H9 (cell line): ENCODE results near the gene SCD5. TPM values are rescaled to one million over a fixed set of nuclear protein-coding genes. Genes with fewer than 3 reads are reported as not detected.

Experiments
- DNase-seq: peaks from one replicate; pipeline ENCODE4 v3.0.0-alpha.2; 2017
- H2AFZ ChIP-seq: one replicate; pipeline ENCODE4 v1.6.1; 2013; ENCODE audit warnings: mild to moderate bottlenecking, low read length, control low read depth, moderate library complexity
- H2AK5ac ChIP-seq: 2 replicates; pipeline ENCODE4 v1.6.1; 2013; ENCODE audit warnings: low read length, control low read depth, mixed read lengths; ENCODE audit not compliant: insufficient read length
- H2BK120ac ChIP-seq: one replicate; pipeline ENCODE4 v1.6.1; 2013; ENCODE audit warnings: low read depth, mild to moderate bottlenecking, low read length, control low read depth, inconsistent platforms; ENCODE audit not compliant: poor library complexity, severe bottlenecking
- H2BK12ac ChIP-seq: 2 replicates; pipeline ENCODE4 v1.6.1; 2013; ENCODE audit warnings: low read length, control low read depth, mixed read lengths, low read depth; ENCODE audit not compliant: insufficient read length
- H2BK15ac ChIP-seq: 2 replicates; pipeline ENCODE4 v1.6.1; 2013; ENCODE audit warnings: low read depth, low read length, control low read depth
- H2BK20ac ChIP-seq: one replicate; pipeline ENCODE4 v1.6.1; 2013; ENCODE audit warnings: low read depth, mild to moderate bottlenecking, low read length, control low read depth, inconsistent platforms; ENCODE audit not compliant: poor library complexity, severe bottlenecking
- H2BK5ac ChIP-seq: 2 replicates; pipeline ENCODE4 v1.6.1; 2013; ENCODE audit warnings: low read length, control low read depth, mixed read lengths; ENCODE audit not compliant: insufficient read length
- H3K14ac ChIP-seq: 2 replicates; pipeline ENCODE4 v1.6.1; 2013; ENCODE audit warnings: low read length, control low read depth; ENCODE audit not compliant: insufficient read depth
- H3K18ac ChIP-seq: 2 replicates; pipeline ENCODE4 v1.6.1; 2013; ENCODE audit warnings: low read depth, mild to moderate bottlenecking, mixed read lengths, low read length, control low read depth; ENCODE audit not compliant: insufficient read length
- H3K23ac ChIP-seq: 2 replicates; pipeline ENCODE4 v1.6.1; 2013; ENCODE audit warnings: low read length, control low read depth, mixed read lengths, low read depth; ENCODE audit not compliant: insufficient read length
- H3K23me2 ChIP-seq: 2 replicates; pipeline ENCODE4 v1.6.1; 2013; ENCODE audit warnings: low read depth, mild to moderate bottlenecking, mixed read lengths, low read length, control low read depth; ENCODE audit not compliant: insufficient read length, poor library complexity, severe bottlenecking
- H3K27ac ChIP-seq: 2 replicates; pipeline ENCODE4 v1.5.1; 2013; ENCODE audit warnings: low read length, control low read depth, mixed read lengths, low read depth; ENCODE audit not compliant: insufficient read length
- H3K27me3 ChIP-seq: 2 replicates; pipeline ENCODE4 v1.6.1; 2013; ENCODE audit warnings: low read length, control low read depth, inconsistent platforms; ENCODE audit not compliant: insufficient read depth
- H3K4ac ChIP-seq: 2 replicates; pipeline ENCODE4 v1.6.1; 2013; ENCODE audit warnings: low read depth, mild to moderate bottlenecking, control low read depth, inconsistent platforms, low read length, moderate library complexity
- H3K4me1 ChIP-seq: 2 replicates; pipeline ENCODE4 v1.6.1; 2013; ENCODE audit warnings: low read length, control low read depth, inconsistent platforms; ENCODE audit not compliant: insufficient read depth
- H3K4me2 ChIP-seq: 2 replicates; pipeline ENCODE4 v1.6.1; 2013; ENCODE audit warnings: low read length, control low read depth, mixed read lengths; ENCODE audit not compliant: insufficient read length, insufficient read depth
- H3K56ac ChIP-seq: 2 replicates; pipeline ENCODE4 v1.6.1; 2013; ENCODE audit warnings: low read depth, mild to moderate bottlenecking, mixed read lengths, low read length, control low read depth; ENCODE audit not compliant: insufficient read length
- H3K79me1 ChIP-seq: 2 replicates; pipeline ENCODE4 v1.6.1; 2013; ENCODE audit warnings: low read depth, mild to moderate bottlenecking, moderate library complexity, low read length, control low read depth, inconsistent platforms; ENCODE audit not compliant: insufficient read depth, poor library complexity, severe bottlenecking
- H3K79me2 ChIP-seq: 2 replicates; pipeline ENCODE4 v1.6.1; 2013; ENCODE audit warnings: low read length, control low read depth, inconsistent platforms; ENCODE audit not compliant: insufficient read depth
- H3K9ac ChIP-seq: 2 replicates; pipeline ENCODE4 v1.6.1; 2013; ENCODE audit warnings: low read length, control low read depth, mixed read lengths; ENCODE audit not compliant: insufficient read length; ENCODE audit errors: extremely low read depth
- H3K9me3 ChIP-seq: one replicate; pipeline ENCODE4 v1.6.1; 2013; ENCODE audit warnings: low read depth, low read length, inconsistent platforms; ENCODE audit not compliant: control insufficient read depth
- H3T11ph ChIP-seq: one replicate; pipeline ENCODE4 v1.6.1; 2013; ENCODE audit warnings: mild to moderate bottlenecking, low read length, control low read depth, inconsistent platforms
- H4K20me1 ChIP-seq: one replicate; pipeline ENCODE4 v1.6.1; 2013; ENCODE audit not compliant: control insufficient read depth, insufficient read length, insufficient read depth
- H4K5ac ChIP-seq: 2 replicates; pipeline ENCODE4 v1.6.1; 2013; ENCODE audit warnings: low read depth, mild to moderate bottlenecking, mixed read lengths, low read length, control low read depth; ENCODE audit not compliant: insufficient read length
- H4K8ac ChIP-seq: replicated peaks from 2 replicates; pipeline ENCODE4 v1.6.1; 2013; ENCODE audit warnings: low read length, control low read depth, mixed read lengths, low read depth; ENCODE audit not compliant: insufficient read length
- H4K91ac ChIP-seq: 2 replicates; pipeline ENCODE4 v1.6.1; 2013; ENCODE audit warnings: low read depth, mild to moderate bottlenecking, moderate library complexity, mixed read lengths, low read length, control low read depth; ENCODE audit not compliant: insufficient read length
- H3K27ac Mint-ChIP-seq, 3 experiments: 2 replicates in 2 of 3; 3 replicates in 1 of 3; pipeline ENCODE4 v1.8.0; 2020 to 2021; ENCODE audit warnings: mixed read lengths in 3 of 3, mild to moderate bottlenecking in 1 of 3, moderate library complexity in 1 of 3
- H3K27me3 Mint-ChIP-seq: 2 replicates; pipeline ENCODE4 v1.8.0; 2021; ENCODE audit warnings: low read depth, mild to moderate bottlenecking, moderate library complexity, mixed read lengths
- H3K36me3 Mint-ChIP-seq, 3 experiments: 2 replicates in 2 of 3; 3 replicates in 1 of 3; pipeline ENCODE4 v1.8.0; 2020 to 2021; ENCODE audit warnings: low read depth in 3 of 3, mixed read lengths in 3 of 3; ENCODE audit not compliant: insufficient read depth in 1 of 3
- H3K4me1 Mint-ChIP-seq, 2 experiments: 2 replicates each; pipeline ENCODE4 v1.8.0; 2020; ENCODE audit warnings: mixed read lengths in 2 of 2
- H3K4me3 Mint-ChIP-seq, 2 experiments: 2 replicates in 1 of 2; 3 replicates in 1 of 2; pipeline ENCODE4 v1.8.0; 2020 to 2021; ENCODE audit warnings: mild to moderate bottlenecking in 2 of 2, mixed read lengths in 2 of 2, moderate library complexity in 1 of 2
- H3K9me3 Mint-ChIP-seq, 2 experiments: 2 replicates in 1 of 2; 3 replicates in 1 of 2; pipeline ENCODE4 v1.8.0; 2020; ENCODE audit warnings: mild to moderate bottlenecking in 2 of 2, mixed read lengths in 2 of 2, moderate library complexity in 1 of 2
- WGBS: extraction: QIAGEN DNeasy Blood & Tissue Kit; methylation state at CpG from one replicate; pipeline ENCODE4 v1.1.7; 2013; ENCODE audit warnings: missing lambda C conversion rate, low lambda C conversion rate, mixed read lengths; ENCODE audit not compliant: insufficient read length; ENCODE audit errors: extremely low coverage; 5-methylcytosine and 5-hydroxymethylcytosine counted together
- total RNA-seq: library from RNA; stranded (reverse); gene quantifications from 2 replicates; pipeline ENCODE4 v1.2.1, GENCODE V29; 2021
- TF ChIP-seq, protein P1 (sequence below): fragments of 200-600 bp; sonication (generic); conservative IDR thresholded peaks from 3 replicates; pipeline ENCODE4 v1.8.0; 2021; ENCODE audit warnings: antibody characterized with exemption, mild to moderate bottlenecking

The SCD5 gene
- total RNA-seq, 1 experiment from 2014 or later = 0.68 TPM

DNA sequence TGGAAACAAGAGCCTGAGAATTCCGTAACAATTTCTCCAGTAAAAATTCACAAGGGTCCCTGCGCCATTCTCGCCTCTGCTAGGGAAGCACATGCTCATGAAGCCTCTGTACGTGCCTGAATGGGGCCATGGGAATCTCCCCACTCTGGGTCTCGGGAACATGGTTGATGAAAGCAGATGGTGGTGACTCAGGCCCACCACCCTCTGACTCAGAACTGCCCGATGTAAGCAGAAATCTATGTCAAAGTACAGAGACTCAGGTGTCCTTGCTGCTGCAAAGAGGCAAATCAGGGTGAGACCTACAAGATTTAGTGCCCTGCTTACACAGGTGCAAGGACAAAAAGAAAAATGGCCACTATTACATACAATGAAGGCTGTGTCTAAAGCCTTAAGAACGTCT is 65.0 kb downstream of the SCD5 start:
- no peaks in the 10 kb centered on the region for H3K79me2 ChIP-seq
- H2AFZ ChIP-seq = no peak overlapping the region
- H3K9me3 ChIP-seq = no peaks in the 10 kb centered on the region
- Mint-ChIP-seq H3K4me3 (no peak overlapping the region), H3K36me3 (no peaks in the 10 kb centered on the region), H3K9me3 (peaks cover 0 to 2% of the 10 kb centered on the region in 2 experiments; a peak in 1 of 5 replicates), H3K4me1 (peaks cover 0 to 4% of the 10 kb centered on the region in 2 experiments; a peak in 1 of 4 replicates), H3K27ac (no peak overlapping the region), H3K27me3 (peaks cover 3% of the 10 kb centered on the region)
- H3K79me1 ChIP-seq = no peaks in the 10 kb centered on the region
- no peak overlapping the region for H3K56ac ChIP-seq
- H3K27me3 ChIP-seq = no peaks in the 10 kb centered on the region
- H3K4ac ChIP-seq = no peak overlapping the region
- H2AK5ac ChIP-seq = no peak overlapping the region
- TF ChIP-seq, protein P1, sequence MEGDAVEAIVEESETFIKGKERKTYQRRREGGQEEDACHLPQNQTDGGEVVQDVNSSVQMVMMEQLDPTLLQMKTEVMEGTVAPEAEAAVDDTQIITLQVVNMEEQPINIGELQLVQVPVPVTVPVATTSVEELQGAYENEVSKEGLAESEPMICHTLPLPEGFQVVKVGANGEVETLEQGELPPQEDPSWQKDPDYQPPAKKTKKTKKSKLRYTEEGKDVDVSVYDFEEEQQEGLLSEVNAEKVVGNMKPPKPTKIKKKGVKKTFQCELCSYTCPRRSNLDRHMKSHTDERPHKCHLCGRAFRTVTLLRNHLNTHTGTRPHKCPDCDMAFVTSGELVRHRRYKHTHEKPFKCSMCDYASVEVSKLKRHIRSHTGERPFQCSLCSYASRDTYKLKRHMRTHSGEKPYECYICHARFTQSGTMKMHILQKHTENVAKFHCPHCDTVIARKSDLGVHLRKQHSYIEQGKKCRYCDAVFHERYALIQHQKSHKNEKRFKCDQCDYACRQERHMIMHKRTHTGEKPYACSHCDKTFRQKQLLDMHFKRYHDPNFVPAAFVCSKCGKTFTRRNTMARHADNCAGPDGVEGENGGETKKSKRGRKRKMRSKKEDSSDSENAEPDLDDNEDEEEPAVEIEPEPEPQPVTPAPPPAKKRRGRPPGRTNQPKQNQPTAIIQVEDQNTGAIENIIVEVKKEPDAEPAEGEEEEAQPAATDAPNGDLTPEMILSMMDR = no peak
- H4K8ac ChIP-seq = no peak overlapping the region
- no peak overlapping the region for H4K5ac ChIP-seq
- H2BK15ac ChIP-seq = no peak overlapping the region
- no peak overlapping the region for H2BK12ac ChIP-seq
- H3K27ac ChIP-seq = no peak overlapping the region
- H3K14ac ChIP-seq = no peak overlapping the region
- no peak overlapping the region for H2BK120ac ChIP-seq
- H2BK20ac ChIP-seq = no peak overlapping the region
- H4K91ac ChIP-seq = no peak overlapping the region
- H3K23ac ChIP-seq = no peak overlapping the region
- no peak overlapping the region for H3T11ph ChIP-seq
- H3K23me2 ChIP-seq = no peaks in the 10 kb centered on the region
- DNase-seq = no peak
- H2BK5ac ChIP-seq = no peak overlapping the region
- WGBS = no CpG with 5 or more reads among the region's 7 CpGs
- H3K18ac ChIP-seq = no peak overlapping the region
- no peaks in the 10 kb centered on the region for H3K4me1 ChIP-seq
- H3K9ac ChIP-seq = no peak overlapping the region
- H4K20me1 ChIP-seq = no peaks in the 10 kb centered on the region
- no peak overlapping the region for H3K4me2 ChIP-seq
